Pancreas (tissue), 10 donors: ENCODE results near the gene EMX1. TPM values are rescaled to one million over a fixed set of nuclear protein-coding genes. Genes with fewer than 3 reads are reported as not detected.
"Not testable (repeated sequence)": the region's sequence is repeated elsewhere in the genome, so short reads cannot be mapped to it uniquely, and the experiment has no call there.

Experiments
- ATAC-seq, 4 donors: fragments of 200-7000 bp; cut with Tn5 transposase; one replicate each; pipeline versions ENCODE4 v1.8.0 to v1.9.1; 2020; ENCODE audit warnings: mild to moderate bottlenecking in 4 of 4, moderate library complexity in 4 of 4
- DNase-seq, 6 donors: peaks; one replicate each; pipeline ENCODE4 v3.0.0-alpha.2; 2020
- FAIRE-seq: peaks from 2 replicates; lab custom pipeline; 2012; peaks lifted over from hg19 to GRCh38; lab: Jason Lieb, UNC
- H3K27ac ChIP-seq, 4 donors: fragments of 200-600 bp; sonication (generic); 1 replicate in 3 of 4; 2 replicates in 1 of 4; pipeline versions ENCODE4 v1.5.0 to v1.8.0; 2020
- H3K27me3 ChIP-seq, 4 donors: fragments of 200-600 bp; one replicate each; pipeline ENCODE4 v1.8.0; 2021
- H3K36me3 ChIP-seq, 3 donors: fragments of 200-600 bp; sonication (generic) in 1 of 3; one replicate each; pipeline versions ENCODE4 v1.5.0 to v1.8.0; 2020 to 2021
- H3K4me1 ChIP-seq, 3 donors: fragments of 200-600 bp; one replicate each; pipeline ENCODE4 v1.8.0; 2021
- H3K4me3 ChIP-seq, 4 donors: fragments of 200-600 bp; sonication (generic) in 2 of 4; one replicate each; pipeline versions ENCODE4 v1.5.0 to v1.8.0; 2020 to 2021
- H3K9me3 ChIP-seq, 4 donors: fragments of 200-600 bp; one replicate each; pipeline ENCODE4 v1.8.0; 2021
- CTCF ChIP-seq, 4 donors: fragments of 200-600 bp; sonication (generic) in 3 of 4; IDR thresholded peaks; one replicate each; pipeline versions ENCODE4 v1.5.0 to v1.8.0; 2021; ENCODE audit warnings: antibody characterized with exemption in 4 of 4
- WGBS, 2 donors: extraction: QIAGEN DNeasy Blood & Tissue Kit; methylation state at CpG; one replicate each; pipeline ENCODE4 v1.1.7; 2013; 5-methylcytosine and 5-hydroxymethylcytosine counted together
- intact Hi-C, 3 donors: fragments of 100-400 bp; cut with DNase I; formaldehyde crosslinking; loops; one replicate each; pipeline versions ENCODE4 v1.11.1 to v1.14.2; 2022
- polyA plus RNA-seq, 2 donors: library from polyadenylated mRNA; stranded (reverse); fragments of 200-250 nt; gene quantifications; one replicate each; pipeline ENCODE4 v1.2.3, GENCODE V29; 2013
- total RNA-seq, 6 donors: library from RNA; stranded (reverse); fragmentation: NEBNext Ultra II Directional in 4 of 6; extraction: Animal tissue kit (Norgen Biotek cat#: 25700) in 4 of 6; gene quantifications; one replicate each; pipeline versions ENCODE4 v1.2.1 to v1.2.4, GENCODE V29; 2021 to 2023
- donor health status: healthy with polysubstance abuse.
- donor health status: DM: no; HTN: no; CAD: no; lungs with moderate emphysema.
- donor health status: DM: no; HTN: no; CAD: no.
- donor health status: control.
- donor health status: control.
- donor health status: Bipolar disorder and iron deficiency.
- donor health status: DM: yes; HTN: yes; CAD: no.
- donor health status: DM: no; HTN: no; CAD: no.
- donor health status: DM: no; HTN: no; CAD: no.
- donor health status: DM: yes; HTN: yes; CAD: no.

The EMX1 gene
- total and polyA plus RNA-seq, 8 donors: 0.13 to 0.37 (median 0.28) TPM; not detected in 1

GRCh38 chr2:72897785-72898584 lies 19.3 kb upstream of the EMX1 start:
- intact Hi-C loops: loop anchor here in 1 of 3 donors (10.0 kb wide), 1 partner anchor 267 kb away; no protein-coding TSS in a partner anchor
- ATAC-seq (no peak), DNase-seq (no peak), FAIRE-seq (no peak)
- H3K4me3 ChIP-seq: no peak overlapping the region
- no peaks in the 10 kb centered on the region for H3K27me3 ChIP-seq
- H3K4me1 ChIP-seq: no peaks in the 10 kb centered on the region
- no peaks in the 10 kb centered on the region for H3K36me3 ChIP-seq
- no peaks in the 10 kb centered on the region for H3K9me3 ChIP-seq
- no peak for TF ChIP-seq CTCF (IDR thresholded peaks at IDR 0.05)
- 72 to 74% methylated on average over 18 of the region's 18 CpGs for WGBS, 2 donors
- H3K27ac ChIP-seq: no peak overlapping the region

GRCh38 chr2:72898585-72898906 lies 18.8 kb upstream of the EMX1 start:
- Histone ChIP-seq H3K4me1 (no peaks in the 10 kb centered on the region), H3K27ac (no peak overlapping the region), H3K9me3 (no peaks in the 10 kb centered on the region), H3K27me3 (no peaks in the 10 kb centered on the region), H3K36me3 (no peaks in the 10 kb centered on the region), H3K4me3 (no peak overlapping the region)
- no peak for ATAC-seq
- FAIRE-seq: no peak
- no peak for DNase-seq
- no peak for TF ChIP-seq CTCF (IDR thresholded peaks at IDR 0.05)
- 64 to 71% methylated on average over 2 of the region's 2 CpGs for WGBS, 2 donors
- intact Hi-C loops: loop anchor here in 1 of 3 donors (10.0 kb wide), 1 partner anchor 266 kb away; no protein-coding TSS in a partner anchor

GRCh38 chr2:72900191-72900825 lies 17.0 kb upstream of the EMX1 start:
- H3K36me3 ChIP-seq: no peaks in the 10 kb centered on the region
- FAIRE-seq (no peak), DNase-seq (no peak), ATAC-seq (no peak)
- no peaks in the 10 kb centered on the region for H3K4me1 ChIP-seq
- H3K27me3 ChIP-seq: no peaks in the 10 kb centered on the region
- 81 to 88% methylated on average over 5 of the region's 5 CpGs for WGBS, 2 donors
- TF ChIP-seq CTCF (IDR thresholded peaks at IDR 0.05): no peak
- intact Hi-C loops: no loop called here
- H3K9me3 ChIP-seq: no peaks in the 10 kb centered on the region
- no peak overlapping the region for H3K4me3 ChIP-seq
- H3K27ac ChIP-seq: no peak overlapping the region

- FAIRE-seq (no peak), ATAC-seq (no peak), DNase-seq (no peak)
- Histone ChIP-seq H3K4me3 (no peak overlapping the region), H3K9me3 (no peaks in the 10 kb centered on the region), H3K36me3 (no peaks in the 10 kb centered on the region), H3K27me3 (no peaks in the 10 kb centered on the region), H3K4me1 (no peaks in the 10 kb centered on the region), H3K27ac (no peak overlapping the region)
- 47 to 52% methylated on average over 3 of the region's 3 CpGs for WGBS, 2 donors
- TF ChIP-seq CTCF (IDR thresholded peaks at IDR 0.05): no peak
- intact Hi-C loops: no loop called here
Observed at GRCh38 chr2:72901426-72901825, 15.9 kb upstream of the EMX1 start.

- H3K4me1 ChIP-seq, H3K4me3 ChIP-seq, intact Hi-C loops, H3K27ac ChIP-seq, DNase-seq, H3K9me3 ChIP-seq, ATAC-seq, FAIRE-seq, H3K36me3 ChIP-seq: not testable (repeated sequence)
- WGBS, 2 donors: 75 to 84% methylated on average over 13 of the region's 13 CpGs
- peaks cover 0 to 28% (median 7%) of the 10 kb centered on the region in 4 donors for H3K27me3 ChIP-seq
Observed at GRCh38 chr2:72907369-72907768, 9.9 kb upstream of the EMX1 start.
